HG03354 (cell line): ENCODE data around the gene CEP295NL.
A peak's percentile ranks its signal among the peaks of the same experiment; 100 is the strongest.

Experiments used
- ATAC-seq: cut with Tn5 transposase; IDR thresholded peaks from one replicate; pipeline ENCODE4 v1.9.1; 2021; ENCODE audit warnings: mild to moderate bottlenecking; ENCODE audit not compliant: unreplicated experiment, poor library complexity, severe bottlenecking

CEP295NL gene

GRCh38 chr17:78842881-78843565 is 60.0 kb downstream of the CEP295NL start:
- ATAC-seq: no peak

- peak; percentile 91 for ATAC-seq
Measured at GRCh38 chr17:78840780-78841611, 62.0 kb downstream of the CEP295NL start, which contains the start of gene USP36. TSS of gene USP36 (minus strand) at chr17:78840814. CDS start at chr17:78836363, 4,451 bp downstream.
